Fibroblast of the aortic adventitia (primary cell): ENCODE data around the gene MAP3K5. TPM values are rescaled to one million over a fixed set of nuclear protein-coding genes. Genes with fewer than 3 reads are reported as not detected.
A peak's percentile ranks its signal among the peaks of the same experiment; 100 is the strongest.
"Not testable (repeated sequence)": the region's sequence is repeated elsewhere in the genome, so short reads cannot be mapped to it uniquely, and the experiment has no call there.

Source experiments
- DNase-seq: peaks from one replicate; pipeline ENCODE4 v3.0.0-alpha.2; 2010; ENCODE audit warnings: low read depth
- H3K4me3 ChIP-seq: 2 replicates; pipeline ENCODE4 v1.5.1; 2011; ENCODE audit warnings: low read depth, mild to moderate bottlenecking, control low read depth, low read length, moderate library complexity
- CTCF ChIP-seq: IDR thresholded peaks from 2 replicates; pipeline ENCODE4 v1.5.1; 2011; ENCODE audit warnings: mild to moderate bottlenecking, low read length, control low read depth, inconsistent platforms; ENCODE audit not compliant: insufficient read depth
- total RNA-seq: library from RNA; depleted of rRNA; stranded (reverse); fragments of >200 nt; gene quantifications from 2 replicates; pipeline ENCODE4 v1.2.3, GENCODE V29; 2012; ENCODE audit warnings: low replicate concordance

The MAP3K5 gene
- total RNA-seq, 1 donor: 15.5 TPM

- no peak overlapping the region for H3K4me3 ChIP-seq
- no peak for DNase-seq
- TF ChIP-seq CTCF: no peak
Observed at GRCh38 chr6:136591617-136592016, 200.7 kb downstream of the MAP3K5 start.

GRCh38 chr6:136590846-136591245, 201.4 kb downstream of the MAP3K5 start:
- not testable (repeated sequence) for H3K4me3 ChIP-seq, DNase-seq

GRCh38 chr6:136587527-136587926, 204.8 kb downstream of the MAP3K5 start:
- no peak for TF ChIP-seq CTCF
- no peak for DNase-seq
- no peak overlapping the region for H3K4me3 ChIP-seq

- TF ChIP-seq CTCF: no peak
- peak; percentile 95 for DNase-seq
- no peak overlapping the region for H3K4me3 ChIP-seq
Observed at GRCh38 chr6:136586295-136586694, 206.0 kb downstream of the MAP3K5 start.

- not testable (repeated sequence) for H3K4me3 ChIP-seq, DNase-seq
Observed at GRCh38 chr6:136585523-136585922, 206.8 kb downstream of the MAP3K5 start.

- H3K4me3 ChIP-seq, DNase-seq: not testable (repeated sequence)
Observed at GRCh38 chr6:136584290-136584689, 208.0 kb downstream of the MAP3K5 start.

GRCh38 chr6:136582711-136583471, 209.4 kb downstream of the MAP3K5 start:
- peak; percentile 47 for TF ChIP-seq CTCF
- peak; percentile 90 for DNase-seq
- no peak overlapping the region for H3K4me3 ChIP-seq

- H3K4me3 ChIP-seq: no peak overlapping the region
- DNase-seq: peak; percentile 47
- TF ChIP-seq CTCF: no peak
Observed at GRCh38 chr6:136579800-136580199, 212.5 kb downstream of the MAP3K5 start.
